Measurements from ENCODE around the gene KCNG1.
"Not testable (repeated sequence)": the region's sequence is repeated elsewhere in the genome, so short reads cannot be mapped to it uniquely, and the experiment has no call there.

Gene KCNG1

DNA sequence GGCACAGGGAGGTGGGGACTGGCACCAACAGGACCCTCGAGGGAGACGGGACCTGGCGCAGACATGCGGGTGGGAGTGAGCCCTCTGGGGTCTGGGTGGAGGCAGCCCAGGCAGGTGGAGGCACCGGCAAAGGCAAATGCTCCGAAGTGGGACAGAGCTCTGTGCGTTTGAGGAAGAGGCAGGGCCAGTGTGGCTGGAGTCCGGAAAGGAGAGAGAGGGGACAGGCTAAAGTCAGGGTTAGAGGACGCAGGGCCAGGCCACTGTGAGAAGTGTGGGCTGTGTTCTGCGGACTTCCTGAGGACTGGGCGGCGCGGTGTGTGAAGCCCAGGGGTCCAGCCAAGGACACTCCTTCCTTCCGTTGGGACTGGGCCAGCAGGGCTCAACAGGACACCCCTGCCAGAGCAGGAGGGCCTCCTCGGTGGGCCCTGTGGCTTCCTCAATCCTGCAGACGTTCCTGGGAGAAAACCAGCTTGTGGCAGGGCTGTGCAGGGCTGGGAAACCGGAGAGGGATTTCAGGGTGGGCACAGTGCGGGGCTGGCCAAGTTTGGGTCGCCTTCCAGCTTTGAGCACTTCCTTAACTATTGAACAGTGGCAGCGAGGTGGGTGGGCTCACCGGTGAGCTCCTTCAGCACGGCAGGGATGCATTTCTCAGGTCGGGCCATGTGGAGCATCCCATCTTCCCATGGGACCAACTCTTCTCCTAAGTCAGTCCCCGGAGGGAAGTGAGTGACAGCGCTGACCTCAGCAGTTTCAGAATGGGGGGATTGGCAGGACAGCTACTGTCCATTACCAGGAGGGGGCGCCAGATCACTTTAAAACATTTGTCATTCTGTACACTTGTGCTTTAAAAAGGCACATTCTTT is 41.8 kb downstream of the KCNG1 start:
- peak; percentile 65 for DNase-seq

DNA sequence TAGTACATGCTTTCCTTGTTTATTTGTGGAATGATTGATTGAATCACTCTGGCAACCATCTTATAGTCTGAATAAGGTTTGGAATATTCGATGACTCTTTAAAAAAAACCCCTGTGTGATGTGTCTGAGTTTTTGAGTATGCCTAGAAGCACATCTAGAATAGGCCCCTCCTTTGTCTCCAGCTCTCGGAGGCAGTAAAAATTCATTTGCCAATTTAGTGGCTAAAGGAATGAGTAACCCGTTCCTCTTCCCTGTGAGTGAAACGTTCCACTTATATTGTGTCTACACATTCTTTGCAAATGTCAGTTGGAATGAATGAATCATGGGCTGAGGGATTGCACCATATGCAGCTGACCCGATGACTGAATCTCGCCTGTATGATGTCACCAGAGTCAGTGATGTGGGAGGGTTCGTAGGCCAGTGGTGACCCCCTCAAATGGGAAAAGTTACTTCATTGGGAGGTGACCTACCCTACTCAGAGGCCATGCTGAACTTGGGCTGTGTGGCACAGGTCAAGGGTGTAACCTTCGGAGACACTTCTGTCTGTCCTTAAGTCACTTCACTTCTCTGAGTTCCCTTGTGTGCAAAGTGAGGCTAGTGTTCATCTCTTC is 42.7 kb downstream of the KCNG1 start:
- DNase-seq: no peak

DNA sequence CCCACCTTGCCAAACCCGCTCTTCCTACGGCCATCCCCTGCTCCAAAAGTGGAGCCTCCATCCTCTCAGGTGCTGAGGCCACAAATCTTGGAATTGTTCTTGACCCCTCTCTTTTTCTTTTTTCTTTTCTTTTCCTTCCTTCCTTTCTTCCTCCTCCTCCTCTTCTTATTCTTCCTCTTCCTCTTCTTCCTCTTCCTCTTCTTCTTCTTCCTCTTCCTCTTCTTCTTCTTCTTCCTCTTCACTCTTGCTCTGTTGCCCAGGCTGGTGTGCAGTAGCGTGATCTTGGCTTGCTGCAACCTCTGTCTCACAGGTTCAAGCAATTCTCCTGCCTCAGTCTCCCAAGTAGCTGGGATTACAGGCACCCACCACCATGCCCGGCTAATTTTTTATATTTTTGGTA is 44.4 kb downstream of the KCNG1 start:
- not testable (repeated sequence) for DNase-seq

DNA sequence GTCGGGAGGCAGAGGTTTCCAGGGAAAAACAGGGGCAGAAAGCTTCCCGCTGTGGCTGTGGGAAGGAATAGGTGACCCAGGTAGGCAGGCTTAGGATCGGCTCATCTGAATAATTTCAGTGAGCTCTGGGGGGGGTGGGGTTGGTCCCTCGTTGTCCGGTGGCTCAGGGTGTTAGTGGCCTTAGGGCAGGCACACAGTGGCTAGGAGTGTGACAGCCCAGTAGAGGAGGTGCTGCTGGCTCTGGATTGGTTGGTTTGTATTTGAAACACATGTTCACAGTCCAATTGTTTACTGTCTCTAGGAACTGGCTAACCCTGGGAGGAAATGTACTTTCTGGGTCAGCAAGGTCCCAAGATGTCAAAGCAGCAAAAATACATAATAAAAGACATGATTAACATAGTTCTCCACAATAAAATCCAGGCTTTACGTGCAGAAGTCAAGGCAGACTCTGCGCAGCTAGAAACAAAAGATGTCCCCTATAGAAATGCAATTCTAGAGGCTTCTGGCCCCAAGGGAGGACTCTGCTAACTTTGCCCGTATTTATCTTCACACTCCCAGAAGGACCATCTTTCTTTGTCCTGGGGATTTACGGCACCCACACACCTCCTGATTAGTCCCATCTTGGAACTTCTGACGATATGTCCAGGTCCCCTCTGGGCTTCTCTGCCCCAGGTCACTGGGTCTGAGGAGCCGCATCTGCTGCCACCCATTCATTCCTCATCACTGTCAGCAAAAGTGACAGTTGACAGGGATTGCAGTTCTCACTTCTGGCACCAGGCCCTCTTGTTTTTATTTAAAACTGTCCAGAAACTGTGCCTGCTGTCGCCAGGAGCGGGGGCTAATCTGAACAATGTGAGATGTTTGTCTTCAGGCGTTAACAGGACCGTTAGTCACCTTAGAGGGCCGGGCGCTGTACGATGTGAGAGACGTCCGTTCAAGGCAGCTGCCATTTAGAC is 45.6 kb downstream of the KCNG1 start:
- no peak for DNase-seq

DNA sequence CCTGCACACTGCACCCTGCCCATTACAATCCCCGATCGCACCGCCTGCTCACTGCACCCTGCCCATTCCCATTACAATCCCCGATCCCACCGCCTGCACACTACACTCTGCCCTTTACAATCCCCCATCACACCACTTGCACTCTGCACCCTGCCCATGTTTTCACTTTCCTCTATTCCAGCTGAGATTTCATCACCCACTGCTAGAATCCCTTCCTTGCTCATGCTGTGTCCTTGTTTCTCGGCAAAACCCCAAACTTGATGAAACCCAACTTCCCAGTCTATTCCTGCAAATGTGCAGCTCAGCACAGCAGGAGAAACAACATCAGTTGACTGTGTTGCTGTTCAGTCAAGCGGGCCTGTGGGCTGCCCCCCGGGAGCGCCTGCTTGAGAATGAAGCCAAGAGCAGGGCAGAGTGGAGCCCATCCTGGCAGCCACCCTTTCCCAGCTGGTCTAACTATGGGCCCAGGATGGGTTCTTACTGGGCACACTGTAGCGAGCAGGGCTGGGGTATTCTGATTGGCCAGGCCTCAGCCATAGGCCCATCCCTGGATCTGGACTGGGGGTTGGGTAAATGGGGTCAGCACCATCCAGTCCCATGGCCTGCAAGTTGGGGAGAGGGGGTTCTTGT is 47.1 kb downstream of the KCNG1 start:
- no peak for DNase-seq

DNA sequence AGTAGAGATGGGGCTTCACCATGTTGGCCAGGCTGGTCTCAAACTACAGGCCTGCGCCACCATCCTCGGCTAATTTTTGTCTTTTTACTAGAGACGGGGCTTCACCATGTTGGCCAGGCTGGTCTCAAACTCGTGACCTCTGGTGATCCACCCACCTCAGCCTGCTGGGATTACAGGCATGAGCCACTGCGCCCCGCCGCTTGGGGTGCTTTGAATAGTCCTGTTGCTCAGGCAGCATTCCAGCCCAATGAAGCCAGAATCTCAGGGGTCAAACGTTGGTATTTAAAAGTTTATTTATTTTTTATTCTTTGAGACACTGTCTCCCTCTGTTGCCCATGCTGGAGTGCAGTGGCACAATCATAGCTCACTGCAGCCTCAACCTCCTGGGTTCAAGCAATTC is 53.0 kb downstream of the KCNG1 start:
- no peak for DNase-seq

DNA sequence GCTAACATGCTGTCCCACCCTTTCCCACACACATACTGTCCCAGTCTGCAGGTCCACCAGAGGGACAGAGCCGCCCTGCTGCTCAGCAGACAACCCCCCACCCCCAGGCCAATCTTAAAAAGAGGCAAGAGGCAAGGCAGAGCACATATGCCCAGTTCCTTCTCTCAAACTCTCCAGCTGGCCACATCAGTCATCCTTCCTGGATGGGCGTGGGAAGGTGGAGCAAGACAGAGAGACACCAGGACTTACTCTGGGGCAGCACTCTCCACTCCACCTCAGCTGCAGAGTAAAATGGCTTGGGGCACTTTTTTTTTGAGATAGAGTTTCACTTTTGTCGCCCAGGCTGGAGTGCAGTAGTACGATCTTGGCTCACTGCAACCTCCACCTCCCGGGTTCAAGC is 53.5 kb downstream of the KCNG1 start:
- no peak for DNase-seq

DNA sequence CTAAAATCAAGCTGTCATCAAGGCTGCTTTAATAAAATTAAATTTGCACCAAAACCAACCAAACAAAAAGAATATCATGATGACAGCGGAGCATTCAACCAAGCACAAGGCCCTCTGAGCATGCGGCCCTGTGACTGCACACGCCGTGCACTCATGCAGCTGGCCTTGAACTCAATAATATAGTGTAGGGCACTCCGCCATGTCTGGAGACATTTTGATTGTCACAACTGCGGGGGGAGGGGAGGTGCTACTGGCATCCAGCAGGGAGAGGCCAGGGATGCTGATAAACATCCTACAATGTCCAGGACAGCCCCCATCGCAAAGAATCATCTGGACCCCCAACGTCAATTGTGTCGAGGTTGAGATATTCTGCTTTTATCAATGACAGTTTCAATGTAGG is 54.6 kb downstream of the KCNG1 start:
- no peak for DNase-seq

DNA sequence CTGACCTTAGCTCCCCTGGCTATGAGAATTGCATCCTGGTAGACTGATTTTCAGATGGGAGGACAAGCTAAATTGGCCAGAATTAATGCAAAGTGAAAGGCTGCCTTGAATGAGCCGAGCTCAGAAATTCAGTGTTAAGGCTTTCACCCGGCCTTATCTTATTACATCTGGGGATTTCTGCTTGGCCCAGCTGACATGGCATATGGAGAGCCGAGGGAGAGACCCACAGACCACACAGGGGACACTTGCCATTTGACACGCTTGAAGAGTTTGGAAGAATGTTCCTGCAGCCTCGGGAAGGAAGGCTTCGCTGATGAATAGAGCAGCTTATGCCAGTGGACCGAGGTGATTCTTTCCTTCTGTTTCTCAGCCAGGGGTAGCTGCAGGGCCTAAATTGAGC is 55.3 kb downstream of the KCNG1 start:
- DNase-seq: no peak

DNA sequence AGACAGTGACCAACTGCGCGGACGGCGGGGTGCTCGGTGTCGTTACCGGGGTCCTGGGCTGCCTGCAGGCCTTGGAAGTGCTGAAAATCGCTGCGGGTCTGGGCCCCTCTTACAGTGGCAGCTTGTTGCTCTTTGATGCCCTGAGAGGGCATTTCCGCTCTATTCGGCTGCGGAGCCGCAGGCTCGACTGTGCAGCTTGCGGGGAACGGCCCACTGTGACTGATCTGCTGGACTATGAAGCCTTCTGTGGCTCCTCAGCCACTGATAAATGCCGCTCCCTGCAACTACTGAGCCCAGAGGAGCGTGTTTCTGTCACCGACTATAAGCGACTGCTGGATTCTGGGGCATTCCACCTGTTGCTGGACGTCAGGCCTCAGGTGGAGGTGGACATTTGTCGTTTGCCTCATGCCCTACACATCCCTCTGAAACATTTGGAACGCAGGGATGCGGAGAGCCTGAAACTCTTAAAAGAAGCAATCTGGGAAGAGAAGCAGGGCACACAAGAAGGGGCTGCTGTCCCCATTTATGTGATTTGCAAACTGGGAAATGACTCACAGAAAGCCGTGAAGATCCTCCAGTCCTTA is 63.3 kb downstream of the KCNG1 start:
- no peak for DNase-seq

DNA sequence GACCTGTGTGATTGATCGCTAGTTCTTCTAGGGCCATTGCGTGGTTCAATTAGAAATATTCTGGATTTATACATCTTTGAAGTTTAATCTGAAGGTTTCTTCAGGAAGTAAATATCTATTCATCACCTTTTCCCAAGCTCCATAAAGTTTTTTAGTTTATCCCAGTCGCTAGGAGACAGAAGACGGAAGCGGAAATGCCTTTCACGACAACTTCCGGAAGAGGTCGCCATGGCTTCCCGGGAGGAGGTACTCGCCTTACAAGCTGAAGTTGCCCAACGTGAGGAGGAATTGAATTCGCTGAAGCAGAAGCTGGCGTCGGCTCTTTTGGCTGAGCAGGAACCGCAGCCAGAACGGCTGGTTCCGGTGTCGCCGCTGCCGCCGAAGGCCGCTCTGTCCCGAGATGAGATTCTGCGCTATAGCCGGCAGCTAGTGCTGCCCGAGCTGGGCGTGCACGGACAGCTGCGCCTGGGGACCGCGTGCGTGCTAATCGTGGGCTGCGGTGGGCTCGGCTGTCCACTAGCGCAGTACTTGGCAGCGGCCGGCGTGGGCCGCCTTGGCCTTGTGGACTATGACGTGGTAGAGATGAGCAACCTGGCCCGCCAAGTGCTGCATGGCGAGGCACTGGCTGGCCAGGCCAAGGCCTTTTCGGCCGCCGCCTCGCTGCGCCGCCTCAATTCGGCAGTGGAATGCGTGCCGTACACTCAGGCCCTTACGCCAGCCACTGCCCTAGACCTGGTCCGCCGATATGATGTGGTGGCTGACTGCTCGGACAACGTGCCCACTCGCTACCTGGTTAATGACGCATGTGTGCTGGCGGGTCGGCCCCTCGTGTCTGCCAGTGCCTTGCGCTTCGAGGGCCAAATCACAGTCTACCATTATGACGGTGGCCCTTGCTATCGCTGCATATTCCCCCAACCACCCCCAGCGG is 64.0 kb downstream of the KCNG1 start, which contains the start of gene MOCS3:
Gene MOCS3 (plus strand): TSS at position 204 of the 928 bp plus-strand sequence. CDS start 25 bp downstream, at position 229.
- peak; percentile 82 for DNase-seq

DNA sequence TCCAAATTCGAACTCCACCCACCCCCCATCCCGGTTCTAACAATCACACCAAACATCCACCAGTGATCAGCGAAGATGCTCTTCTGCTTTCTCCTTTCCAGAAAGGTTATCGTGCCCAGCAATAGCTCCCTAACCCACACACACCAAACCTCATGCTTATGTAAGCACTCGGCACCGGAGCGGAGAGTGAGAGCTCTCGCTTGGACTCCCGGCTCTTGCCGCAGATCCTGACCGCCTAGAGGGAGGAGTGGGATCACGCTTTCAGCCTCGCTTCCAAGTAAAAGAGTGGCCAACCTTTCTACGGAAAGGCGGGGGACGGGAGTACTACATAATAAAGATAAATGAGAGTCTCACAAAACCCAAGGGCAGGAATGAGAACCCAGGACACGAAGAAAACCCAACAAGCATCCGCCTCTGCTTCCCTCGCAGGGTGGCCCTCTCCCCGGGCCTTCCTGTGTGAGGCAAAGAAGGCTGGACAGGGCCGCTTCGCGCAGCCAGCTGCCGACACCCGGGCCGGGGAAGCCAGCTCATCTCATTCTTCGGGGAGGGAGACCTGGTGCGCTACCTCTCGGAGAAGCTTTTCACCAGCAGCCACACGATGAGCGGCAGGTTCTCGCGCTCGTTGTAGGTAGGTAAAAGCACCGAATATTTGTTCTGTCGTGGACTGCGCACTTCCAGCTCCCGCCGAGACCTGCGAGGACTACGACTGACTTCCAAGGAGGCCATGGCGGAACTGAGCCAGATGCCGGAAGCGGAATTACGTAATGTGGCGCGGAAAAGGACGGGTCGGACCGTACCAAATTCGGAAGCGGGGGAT is 64.9 kb downstream of the KCNG1 start, which contains the start of gene DPM1:
Gene DPM1 (minus strand): TSS at position 735 of the 817 bp plus-strand sequence. CDS start 9 bp downstream, at position 726.
- DNase-seq: peak; percentile 87

DNA sequence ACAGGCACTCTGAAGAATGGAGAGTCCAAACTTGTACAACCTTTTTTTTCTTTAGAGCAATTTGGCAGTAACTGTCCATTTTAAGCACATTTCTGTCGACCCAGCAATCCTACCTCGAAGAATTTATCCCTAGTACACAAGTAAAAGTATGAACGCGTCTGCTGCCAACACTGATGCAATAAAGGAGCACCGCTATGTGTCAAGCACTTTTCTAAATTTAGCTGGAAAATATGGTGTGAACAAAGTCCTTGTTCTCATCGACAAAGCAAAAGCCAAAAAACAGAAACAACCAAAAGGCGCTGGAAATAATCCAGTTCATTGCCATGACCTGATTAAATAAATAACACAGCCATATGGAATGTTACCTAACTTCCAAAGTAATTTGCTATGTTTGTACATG is 65.6 kb downstream of the KCNG1 start:
- no peak for DNase-seq

DNA sequence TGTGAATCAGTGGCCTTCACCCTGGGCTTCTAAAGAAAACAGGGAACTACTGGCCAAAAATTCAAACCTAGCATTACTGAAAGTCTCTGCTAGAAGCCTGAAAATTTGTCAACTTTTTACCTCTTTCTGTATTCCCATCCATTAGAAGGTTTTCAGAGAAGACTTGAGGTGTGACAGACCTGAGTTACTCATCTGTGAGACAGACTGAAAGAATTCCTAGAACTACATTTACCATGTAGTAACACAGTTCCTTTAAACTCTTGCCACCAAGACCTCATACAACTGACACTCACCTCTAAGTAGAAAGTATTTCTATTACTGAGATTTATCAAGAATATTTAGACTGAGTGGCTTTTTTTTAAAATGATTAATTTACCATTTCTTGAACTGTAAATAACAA is 69.1 kb downstream of the KCNG1 start:
- DNase-seq: no peak
